LHCN-M2 (cell line): ENCODE results near the gene CNTNAP2. TPM values are rescaled to one million over a fixed set of nuclear protein-coding genes. Genes with fewer than 3 reads are reported as not detected.
"Not testable (repeated sequence)": the region's sequence is repeated elsewhere in the genome, so short reads cannot be mapped to it uniquely, and the experiment has no call there.

Experiments used
- DNase-seq: peaks from one replicate; pipeline ENCODE4 v3.0.0-alpha.2; 2012; ENCODE audit warnings: low read depth
- total RNA-seq: library from RNA; depleted of rRNA; stranded (reverse); fragments of >200 nt; gene quantifications from 2 replicates; pipeline ENCODE4 v1.2.3, GENCODE V29; 2014

The CNTNAP2 gene
- total RNA-seq, 1 experiment from 2014 or later: not detected

DNA sequence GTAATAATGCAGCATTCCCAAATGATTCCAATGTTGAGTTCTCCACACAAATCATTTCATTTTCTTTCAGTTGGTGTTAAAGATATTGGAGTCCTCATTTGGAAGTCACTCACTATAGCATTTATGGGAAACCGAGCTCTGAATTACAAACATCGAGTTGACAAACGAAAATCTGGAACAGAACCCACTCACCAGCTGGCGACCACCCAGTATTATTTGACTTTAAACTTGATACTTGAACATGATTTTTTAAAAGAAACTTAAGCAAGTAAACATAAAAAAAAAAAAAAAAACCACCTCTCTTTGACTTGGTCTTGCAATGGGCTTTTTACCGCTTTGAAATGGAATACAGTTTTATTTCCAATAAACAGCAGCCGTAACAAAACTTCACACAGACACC is 1897.4 kb downstream of the CNTNAP2 start:
- no peak for DNase-seq

- no peak for DNase-seq
Observed at GRCh38 chr7:148014541-148014940, 1897.9 kb downstream of the CNTNAP2 start.

DNA sequence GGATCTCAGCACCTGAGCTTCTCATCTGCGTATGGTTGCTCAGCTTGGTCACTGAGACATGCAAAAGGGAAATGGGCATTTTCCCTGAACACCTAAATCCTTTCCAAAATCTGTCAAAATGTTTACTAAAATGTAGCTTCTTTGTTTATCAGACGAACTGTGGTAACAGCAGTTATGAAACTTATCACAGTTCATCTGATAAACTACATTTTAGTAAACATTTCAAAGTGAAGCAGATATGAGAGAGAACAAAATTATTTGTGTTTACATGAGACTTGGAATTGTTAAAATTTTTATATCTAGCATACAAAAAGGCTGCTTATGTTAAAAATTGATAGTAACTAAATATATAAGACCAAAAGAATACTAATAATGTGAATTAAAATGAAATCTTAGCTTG is 1900.5 kb downstream of the CNTNAP2 start:
- no peak for DNase-seq

- no peak for DNase-seq
Observed at GRCh38 chr7:148020679-148021078, 1904.1 kb downstream of the CNTNAP2 start.

GRCh38 chr7:148021507-148022045 is 1905.0 kb downstream of the CNTNAP2 start:
- no peak for DNase-seq

DNA sequence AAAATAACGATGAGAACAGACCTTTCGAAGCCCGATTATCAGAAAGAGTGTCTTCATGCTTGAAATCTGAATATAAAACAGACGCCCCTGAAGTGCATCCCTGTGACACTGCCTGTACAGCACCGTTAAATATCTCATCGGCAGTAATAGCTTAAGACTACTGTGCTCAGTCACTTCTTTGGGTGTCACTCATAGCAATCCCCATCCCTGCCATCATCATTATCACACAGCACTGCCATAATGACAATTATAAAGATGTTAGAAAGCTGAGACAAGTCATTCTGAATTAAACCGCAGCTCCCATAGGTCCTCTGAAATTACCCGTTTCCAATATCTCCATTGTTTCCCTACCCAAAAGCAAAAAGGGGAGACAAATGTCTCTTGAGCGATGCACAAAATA is 1906.2 kb downstream of the CNTNAP2 start:
- no peak for DNase-seq

DNA sequence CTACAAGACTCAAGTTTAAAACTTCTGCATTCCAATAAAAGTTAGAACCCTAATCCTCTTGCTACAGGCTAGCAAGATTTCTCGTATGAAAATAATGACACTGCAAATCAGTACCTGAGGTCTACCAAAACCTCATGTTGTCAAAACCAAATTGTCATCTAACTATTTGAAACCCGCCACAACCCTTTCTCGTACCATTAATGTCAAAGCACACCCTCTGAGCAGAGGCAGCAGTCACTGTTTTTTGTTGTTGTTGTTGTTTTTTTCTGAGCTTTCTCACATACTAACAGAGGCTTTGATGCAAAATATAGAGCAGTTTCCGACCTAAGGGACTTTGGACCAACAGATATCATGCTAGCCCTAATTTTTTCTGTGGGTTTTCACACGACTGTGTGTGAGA is 1910.1 kb downstream of the CNTNAP2 start:
- no peak for DNase-seq

DNA sequence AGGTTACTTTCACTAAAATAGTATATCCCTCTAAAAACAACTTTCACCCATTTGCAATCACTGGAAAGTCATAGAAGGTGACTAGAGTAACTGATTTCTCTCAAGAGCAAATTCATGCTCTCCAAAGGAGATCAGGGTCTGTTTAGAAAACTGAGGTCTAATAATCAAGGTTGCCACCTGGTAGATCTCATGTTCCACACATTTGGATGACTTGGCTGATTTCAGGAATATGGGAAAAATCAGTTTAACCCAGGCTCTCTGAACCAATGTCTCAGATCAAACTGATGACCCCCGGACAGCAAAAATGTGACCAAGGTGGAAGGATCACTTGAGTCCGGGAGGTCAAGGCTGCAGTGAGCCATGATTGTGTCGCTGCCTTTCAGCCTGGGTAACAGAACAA is 1911.6 kb downstream of the CNTNAP2 start:
- no peak for DNase-seq

- DNase-seq: no peak
Observed at GRCh38 chr7:148031019-148031418, 1914.4 kb downstream of the CNTNAP2 start.

DNA sequence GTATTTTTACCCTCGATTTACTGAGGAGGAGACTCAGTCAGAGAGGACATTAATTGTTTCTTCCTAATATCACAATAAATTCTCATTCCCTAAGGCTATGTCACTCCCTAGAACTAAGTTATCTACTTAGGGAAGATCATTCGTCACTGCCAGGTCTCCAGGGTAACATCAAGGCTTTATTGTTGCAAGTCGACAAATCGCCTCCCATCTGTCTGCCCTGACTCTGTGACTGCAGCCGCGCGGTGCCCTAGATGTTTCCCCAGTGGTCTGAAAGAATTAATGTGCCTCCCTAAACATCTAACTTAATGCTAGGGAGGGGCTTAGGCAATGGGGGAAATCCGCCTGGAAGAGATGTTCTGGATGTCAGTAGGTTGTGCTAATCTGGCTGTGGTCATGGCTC is 1915.2 kb downstream of the CNTNAP2 start:
- DNase-seq: no peak

DNA sequence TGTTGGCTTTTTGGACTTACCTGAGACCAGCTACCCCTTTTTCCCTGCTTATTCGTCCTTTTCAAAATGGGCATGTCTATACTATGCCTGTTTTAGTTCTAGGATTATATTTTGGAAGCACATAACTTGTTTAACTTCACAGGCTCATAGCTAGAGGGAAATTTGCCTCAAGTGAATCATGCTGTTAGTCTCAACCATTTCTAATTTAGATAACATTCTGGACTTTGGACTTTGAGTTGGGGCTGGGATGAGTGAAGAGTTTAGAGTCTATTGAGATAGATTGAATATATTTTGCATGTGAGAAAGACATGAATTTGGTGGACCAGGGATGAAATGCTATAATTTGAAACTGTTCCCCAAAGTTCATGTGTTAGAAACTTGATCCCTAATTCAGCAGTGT is 1919.3 kb downstream of the CNTNAP2 start:
- DNase-seq: no peak

DNA sequence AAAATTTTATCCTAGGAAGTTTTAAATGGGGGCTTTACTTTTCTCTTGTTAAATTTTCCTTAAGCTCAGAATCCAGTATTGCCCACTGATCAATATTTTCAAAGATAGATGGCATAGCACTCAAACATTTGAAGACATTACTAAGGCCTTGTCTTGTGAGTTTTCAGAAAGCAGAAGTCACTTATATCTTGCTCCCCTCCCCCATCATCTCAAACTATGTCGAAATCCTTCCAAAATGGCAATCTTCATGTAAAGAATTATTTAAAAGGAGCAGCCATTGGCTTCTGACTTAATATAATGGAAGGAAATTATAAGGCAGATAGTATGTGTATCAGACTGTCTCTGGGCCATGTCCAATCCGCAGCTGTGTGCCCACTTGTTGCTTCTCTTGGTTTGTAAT is 1920.4 kb downstream of the CNTNAP2 start:
- DNase-seq: no peak

- no peak for DNase-seq
Observed at GRCh38 chr7:148041156-148041555, 1924.6 kb downstream of the CNTNAP2 start.

DNA sequence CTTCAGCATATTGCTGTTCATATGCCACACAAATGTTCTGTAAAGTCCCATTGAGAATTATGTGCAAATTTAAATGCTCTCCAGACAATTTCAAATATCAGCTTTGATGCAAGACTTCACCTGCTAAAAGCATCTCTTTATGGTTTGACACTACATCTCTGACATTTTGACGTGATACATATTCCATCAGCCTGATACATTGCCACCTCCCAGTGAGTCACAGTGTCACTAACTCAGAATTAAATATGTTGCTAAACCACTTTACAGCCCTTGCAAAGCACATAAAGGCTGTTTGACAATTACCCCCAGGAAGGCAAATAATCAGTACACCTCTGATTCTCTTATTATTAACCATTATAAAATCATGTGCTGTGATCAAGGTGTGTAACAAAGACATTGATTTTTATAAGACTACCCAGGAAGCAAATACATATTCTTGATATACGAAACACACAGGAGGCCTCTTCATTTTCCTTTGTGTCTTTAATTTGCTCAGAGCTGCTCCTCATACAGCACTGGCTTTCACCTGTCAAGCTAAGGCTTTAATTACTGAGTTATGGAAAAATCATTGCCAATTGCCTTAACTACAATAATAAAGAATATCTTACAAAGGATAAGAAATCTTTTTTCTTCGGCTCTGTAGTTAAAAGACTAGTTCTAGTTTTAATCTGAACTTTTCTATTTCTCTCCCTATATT is 1926.5 kb downstream of the CNTNAP2 start:
- no peak for DNase-seq

- DNase-seq: no peak
Observed at GRCh38 chr7:148044173-148044572, 1927.6 kb downstream of the CNTNAP2 start.

GRCh38 chr7:148045521-148045920 is 1928.9 kb downstream of the CNTNAP2 start:
- no peak for DNase-seq

DNA sequence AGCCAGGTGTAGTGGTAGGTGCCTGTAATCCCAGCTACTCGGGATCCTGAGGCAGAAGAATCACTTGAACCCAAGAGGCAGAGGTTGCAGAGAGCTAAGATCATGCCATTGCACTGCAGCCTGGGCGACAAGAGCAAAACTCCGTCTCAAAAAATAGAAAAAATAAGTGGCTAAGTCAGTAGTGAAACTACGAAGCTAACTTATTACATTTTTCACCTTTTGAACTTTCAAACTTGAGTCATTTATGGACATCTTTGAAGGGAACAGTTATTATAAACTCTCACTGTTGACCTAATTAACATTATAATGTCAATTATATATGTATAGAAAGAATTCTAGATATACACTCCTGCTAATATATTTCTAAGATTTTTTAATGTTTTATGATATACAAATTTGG is 1932.5 kb downstream of the CNTNAP2 start:
- no peak for DNase-seq

DNA sequence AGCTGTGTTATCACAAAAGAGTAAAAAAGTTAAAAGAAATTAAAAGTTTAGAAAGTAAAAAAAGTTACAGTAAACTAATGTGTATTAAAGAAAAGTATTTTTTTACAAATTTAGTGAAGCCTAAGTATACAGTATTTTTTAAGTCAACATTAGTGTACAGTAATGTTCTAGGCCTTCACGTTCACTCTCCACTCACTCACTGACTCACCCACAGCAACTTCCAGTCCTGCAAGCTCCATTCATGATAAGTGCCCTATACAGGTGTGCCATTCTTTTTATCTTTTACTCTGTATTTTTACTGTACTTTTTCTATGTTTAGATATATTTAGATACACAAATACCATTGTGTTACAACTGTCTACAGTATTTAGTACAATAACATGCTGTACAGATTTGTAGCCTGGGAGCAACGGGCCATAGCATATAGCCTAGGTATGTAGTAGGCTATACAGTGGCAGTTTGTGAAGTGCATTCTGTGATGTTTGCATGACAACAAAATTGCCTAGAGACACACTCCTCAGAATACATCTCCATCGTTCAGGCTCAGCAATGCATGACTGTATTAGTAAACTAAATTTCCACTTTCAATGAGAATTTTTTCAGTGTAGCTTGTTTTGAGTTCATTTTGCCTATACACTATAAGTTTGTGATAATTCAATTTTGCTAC is 1934.0 kb downstream of the CNTNAP2 start:
- no peak for DNase-seq

DNA sequence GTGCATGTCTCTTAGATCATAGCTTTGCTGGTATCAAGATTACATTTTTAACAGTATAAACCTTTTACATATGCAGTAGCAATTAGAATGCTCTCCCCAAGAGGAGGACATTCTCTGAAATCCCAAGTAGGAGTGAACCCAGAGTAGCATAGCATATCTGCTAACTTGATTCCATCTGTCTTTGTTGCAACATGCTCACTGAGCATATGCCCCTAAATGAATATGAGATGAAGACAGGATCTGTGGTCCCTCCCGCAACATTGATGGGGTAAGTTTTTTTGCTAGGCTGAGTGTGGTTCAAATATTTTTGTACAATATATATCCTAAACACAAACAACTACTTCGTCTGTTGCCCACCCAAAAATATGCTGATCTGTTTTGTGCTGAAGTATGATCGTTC is 1939.8 kb downstream of the CNTNAP2 start:
- no peak for DNase-seq

- no peak for DNase-seq
Observed at GRCh38 chr7:148058092-148058491, 1941.5 kb downstream of the CNTNAP2 start.

GRCh38 chr7:148058753-148059152 is 1942.2 kb downstream of the CNTNAP2 start:
- no peak for DNase-seq

GRCh38 chr7:148060724-148061123 is 1944.1 kb downstream of the CNTNAP2 start:
- DNase-seq: no peak

DNA sequence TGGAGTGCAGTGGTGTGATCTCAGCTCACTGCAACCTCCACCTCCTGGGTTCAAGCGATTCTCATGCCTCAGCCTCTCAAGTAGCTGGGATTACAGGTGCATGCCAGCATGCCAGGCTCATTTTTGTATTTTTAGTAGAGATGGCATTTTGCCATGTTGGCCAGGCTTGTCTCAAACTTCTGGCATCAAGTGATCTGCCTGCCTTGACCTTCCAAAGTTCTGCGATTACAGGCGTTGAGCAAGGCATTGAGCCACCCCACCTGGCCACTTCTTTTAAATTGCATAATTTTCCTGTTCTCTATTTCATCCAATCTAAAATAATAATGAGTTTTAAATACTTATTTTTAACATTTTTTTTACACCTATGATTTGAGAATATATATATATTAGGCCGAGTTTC is 1961.5 kb downstream of the CNTNAP2 start:
- DNase-seq: not testable (repeated sequence)
